ENCODE measurements around the gene SH2D7. TPM values are rescaled to one million over a fixed set of nuclear protein-coding genes. Genes with fewer than 3 reads are reported as not detected.

The SH2D7 gene
- total RNA-seq, 1 donor from 2014 or later, result not detected

DNA sequence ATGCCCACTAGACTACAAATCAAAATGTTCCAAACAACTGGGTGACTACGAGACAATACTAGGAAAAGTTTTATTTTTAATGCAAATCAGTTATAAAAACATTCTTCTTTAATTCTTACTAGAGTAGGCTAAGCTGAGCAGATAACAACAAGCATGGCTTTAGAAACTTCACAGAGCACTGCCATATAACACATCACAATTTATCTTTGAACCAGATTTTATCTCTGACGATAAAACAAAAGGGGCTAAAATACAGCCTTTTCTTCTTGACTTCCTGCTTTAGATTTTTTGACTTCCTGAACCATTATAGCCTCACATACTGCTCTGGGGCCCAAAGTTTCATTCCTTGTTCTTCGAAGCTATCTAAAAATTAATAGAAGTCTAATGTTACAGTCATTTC, 40.8 kb upstream of the SH2D7 start:
- no peak for DNase-seq (ENCODE audit: extremely low spot score, unreplicated experiment)
- Mint-ChIP-seq H3K36me3 (ENCODE audit: unreplicated experiment) (peaks cover 15% of the 10 kb centered on the region), H3K9me3 (ENCODE audit: unreplicated experiment) (no peaks in the 10 kb centered on the region), H3K27ac (ENCODE audit: unreplicated experiment) (no peak overlapping the region), H3K4me1 (ENCODE audit: unreplicated experiment) (peaks cover 59% of the 10 kb centered on the region), H3K4me3 (ENCODE audit: unreplicated experiment) (no peak overlapping the region), H3K27me3 (ENCODE audit: unreplicated experiment) (no peaks in the 10 kb centered on the region)
- TF ChIP-seq, protein P1, sequence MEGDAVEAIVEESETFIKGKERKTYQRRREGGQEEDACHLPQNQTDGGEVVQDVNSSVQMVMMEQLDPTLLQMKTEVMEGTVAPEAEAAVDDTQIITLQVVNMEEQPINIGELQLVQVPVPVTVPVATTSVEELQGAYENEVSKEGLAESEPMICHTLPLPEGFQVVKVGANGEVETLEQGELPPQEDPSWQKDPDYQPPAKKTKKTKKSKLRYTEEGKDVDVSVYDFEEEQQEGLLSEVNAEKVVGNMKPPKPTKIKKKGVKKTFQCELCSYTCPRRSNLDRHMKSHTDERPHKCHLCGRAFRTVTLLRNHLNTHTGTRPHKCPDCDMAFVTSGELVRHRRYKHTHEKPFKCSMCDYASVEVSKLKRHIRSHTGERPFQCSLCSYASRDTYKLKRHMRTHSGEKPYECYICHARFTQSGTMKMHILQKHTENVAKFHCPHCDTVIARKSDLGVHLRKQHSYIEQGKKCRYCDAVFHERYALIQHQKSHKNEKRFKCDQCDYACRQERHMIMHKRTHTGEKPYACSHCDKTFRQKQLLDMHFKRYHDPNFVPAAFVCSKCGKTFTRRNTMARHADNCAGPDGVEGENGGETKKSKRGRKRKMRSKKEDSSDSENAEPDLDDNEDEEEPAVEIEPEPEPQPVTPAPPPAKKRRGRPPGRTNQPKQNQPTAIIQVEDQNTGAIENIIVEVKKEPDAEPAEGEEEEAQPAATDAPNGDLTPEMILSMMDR (IDR thresholded peaks at IDR 0.05), result no peak

DNA sequence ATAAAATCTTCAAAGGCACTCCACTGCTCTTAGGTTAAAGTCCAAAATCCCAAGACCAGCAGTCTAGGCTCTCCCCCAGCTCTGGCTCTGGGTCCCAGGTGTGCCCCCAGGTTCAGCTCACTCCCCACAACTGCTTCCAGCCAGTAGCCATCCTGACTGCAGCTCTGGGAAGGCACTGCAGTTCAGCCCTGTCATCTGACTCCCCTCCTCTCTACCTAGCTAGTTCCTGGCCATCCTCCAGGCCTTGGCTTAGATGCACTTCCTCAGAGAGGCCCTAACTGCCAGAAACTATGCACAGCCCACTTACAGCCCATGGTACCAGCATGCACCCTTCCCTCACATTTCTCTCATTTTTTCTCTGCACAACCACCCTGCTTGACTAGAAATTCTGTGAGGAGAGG, 40.4 kb upstream of the SH2D7 start:
- Mint-ChIP-seq H3K36me3 (ENCODE audit: unreplicated experiment) (peaks cover 15% of the 10 kb centered on the region), H3K27me3 (ENCODE audit: unreplicated experiment) (no peaks in the 10 kb centered on the region), H3K9me3 (ENCODE audit: unreplicated experiment) (no peaks in the 10 kb centered on the region), H3K4me1 (ENCODE audit: unreplicated experiment) (peaks cover 59% of the 10 kb centered on the region), H3K27ac (ENCODE audit: unreplicated experiment) (peak overlapping the region; percentile 31), H3K4me3 (ENCODE audit: unreplicated experiment) (no peak overlapping the region)
- TF ChIP-seq, protein P1 (IDR thresholded peaks at IDR 0.05), result no peak
- DNase-seq (ENCODE audit: extremely low spot score, unreplicated experiment), result no peak

DNA sequence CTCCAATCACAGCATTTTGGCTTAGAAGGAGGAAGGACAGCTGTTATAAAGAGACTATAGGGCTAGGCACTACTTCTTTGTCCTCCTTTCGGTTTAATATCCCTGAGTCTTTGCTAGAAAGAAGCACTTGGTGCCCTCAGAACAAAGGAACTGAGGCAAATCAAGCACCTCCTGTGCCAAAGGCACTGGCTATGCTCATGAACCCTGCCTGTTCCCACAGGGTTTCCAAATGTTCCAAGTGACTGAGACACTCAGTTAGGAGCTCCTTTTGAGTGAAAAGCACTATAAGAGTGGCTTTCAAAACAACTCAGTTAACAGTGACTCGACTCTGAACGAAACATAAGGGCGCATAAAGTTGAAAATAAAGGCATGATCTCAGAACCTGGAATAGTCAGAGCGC, 39.8 kb upstream of the SH2D7 start:
- H3K4me1 Mint-ChIP-seq (ENCODE audit: unreplicated experiment), result peaks cover 59% of the 10 kb centered on the region
- no peak overlapping the region for H3K4me3 Mint-ChIP-seq (ENCODE audit: unreplicated experiment)
- no peaks in the 10 kb centered on the region for H3K27me3 Mint-ChIP-seq (ENCODE audit: unreplicated experiment)
- H3K36me3 Mint-ChIP-seq (ENCODE audit: unreplicated experiment), result peaks cover 15% of the 10 kb centered on the region
- no peak for DNase-seq (ENCODE audit: extremely low spot score, unreplicated experiment)
- H3K9me3 Mint-ChIP-seq (ENCODE audit: unreplicated experiment), result no peaks in the 10 kb centered on the region
- TF ChIP-seq, protein P1 (IDR thresholded peaks at IDR 0.05), result no peak
- H3K27ac Mint-ChIP-seq (ENCODE audit: unreplicated experiment), result peak overlapping the region; percentile 31

DNA sequence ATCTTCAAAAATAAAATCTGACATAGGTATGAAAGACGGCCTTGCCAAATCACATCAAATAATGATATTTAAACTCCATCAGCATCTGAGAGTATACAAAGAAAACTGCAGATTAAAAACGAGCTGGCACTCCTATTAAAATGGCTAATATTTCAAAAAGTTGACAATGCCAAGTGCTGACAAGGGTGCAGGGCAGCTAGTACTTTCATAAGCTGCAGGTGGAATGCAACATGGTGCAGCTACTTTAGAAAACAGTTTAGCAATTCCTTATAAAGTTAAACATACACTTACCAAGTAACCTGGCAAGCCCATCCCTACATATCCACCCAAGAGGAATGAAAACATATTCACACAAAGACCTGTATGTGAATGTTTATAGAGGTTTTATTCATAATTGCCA, 37.8 kb upstream of the SH2D7 start:
- no peaks in the 10 kb centered on the region for H3K9me3 Mint-ChIP-seq (ENCODE audit: unreplicated experiment)
- no peak overlapping the region for H3K27ac Mint-ChIP-seq (ENCODE audit: unreplicated experiment)
- no peak overlapping the region for H3K4me3 Mint-ChIP-seq (ENCODE audit: unreplicated experiment)
- no peak for DNase-seq (ENCODE audit: extremely low spot score, unreplicated experiment)
- H3K4me1 Mint-ChIP-seq (ENCODE audit: unreplicated experiment), result peaks cover 60% of the 10 kb centered on the region
- H3K36me3 Mint-ChIP-seq (ENCODE audit: unreplicated experiment), result peaks cover 15% of the 10 kb centered on the region
- no peaks in the 10 kb centered on the region for H3K27me3 Mint-ChIP-seq (ENCODE audit: unreplicated experiment)
- TF ChIP-seq, protein P1 (IDR thresholded peaks at IDR 0.05), result no peak

DNA sequence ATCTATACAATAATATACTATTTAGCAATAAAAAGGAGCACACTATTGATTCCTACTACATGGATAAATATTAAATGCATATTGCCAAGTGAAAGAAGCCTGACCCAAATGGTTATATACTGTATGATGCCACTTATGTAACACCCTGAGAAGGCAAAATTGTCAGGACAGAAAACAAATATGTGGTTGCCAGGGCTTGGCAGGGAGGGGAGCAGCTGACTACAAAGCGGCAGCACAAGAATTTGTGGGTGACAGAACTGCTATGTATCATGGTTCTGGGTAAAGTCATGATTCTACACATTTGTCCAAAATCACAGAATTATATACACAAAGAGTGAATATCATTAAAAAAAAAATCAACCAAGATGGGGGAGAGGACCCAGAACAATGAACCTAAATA, 37.4 kb upstream of the SH2D7 start:
- Mint-ChIP-seq H3K9me3 (ENCODE audit: unreplicated experiment) (no peaks in the 10 kb centered on the region), H3K4me3 (ENCODE audit: unreplicated experiment) (no peak overlapping the region), H3K27me3 (ENCODE audit: unreplicated experiment) (no peaks in the 10 kb centered on the region), H3K27ac (ENCODE audit: unreplicated experiment) (peak overlapping the region; percentile 35), H3K36me3 (ENCODE audit: unreplicated experiment) (peaks cover 12% of the 10 kb centered on the region), H3K4me1 (ENCODE audit: unreplicated experiment) (peaks cover 59% of the 10 kb centered on the region)
- TF ChIP-seq, protein P1 (IDR thresholded peaks at IDR 0.05), result no peak
- no peak for DNase-seq (ENCODE audit: extremely low spot score, unreplicated experiment)

Data from osteocyte (in vitro differentiated cells).